Activated gamma-delta T cell treated with Interleukin-2 at 50 U/mL for 16 hours (primary cell): ENCODE data around the gene GXYLT2.
"Not testable (repeated sequence)": the region's sequence is repeated elsewhere in the genome, so short reads cannot be mapped to it uniquely, and the experiment has no call there.

Experiments used
- DNase-seq: peaks from one replicate; pipeline ENCODE4 v3.0.0-alpha.2; 2020

The GXYLT2 gene

DNA sequence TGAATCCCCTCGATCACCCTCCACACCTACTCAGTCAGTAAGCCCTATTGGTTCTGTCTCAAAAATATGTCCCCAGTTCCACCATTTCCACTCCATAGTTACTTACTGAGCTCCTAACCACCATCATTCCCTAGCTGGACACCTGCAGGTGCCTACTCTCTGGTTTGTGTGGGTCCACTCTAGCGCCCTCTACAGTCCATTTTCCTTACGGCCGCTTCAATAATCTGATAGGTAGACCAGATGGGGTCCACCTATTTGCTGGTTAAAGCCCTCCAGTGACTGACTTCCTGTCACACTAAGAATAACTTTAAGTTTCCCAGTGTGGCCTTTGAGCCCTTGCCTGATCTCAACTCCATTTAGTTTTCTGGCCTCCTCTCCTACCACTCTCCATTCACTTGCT lies 5.0 kb downstream of the GXYLT2 start:
- no peak for DNase-seq

DNA sequence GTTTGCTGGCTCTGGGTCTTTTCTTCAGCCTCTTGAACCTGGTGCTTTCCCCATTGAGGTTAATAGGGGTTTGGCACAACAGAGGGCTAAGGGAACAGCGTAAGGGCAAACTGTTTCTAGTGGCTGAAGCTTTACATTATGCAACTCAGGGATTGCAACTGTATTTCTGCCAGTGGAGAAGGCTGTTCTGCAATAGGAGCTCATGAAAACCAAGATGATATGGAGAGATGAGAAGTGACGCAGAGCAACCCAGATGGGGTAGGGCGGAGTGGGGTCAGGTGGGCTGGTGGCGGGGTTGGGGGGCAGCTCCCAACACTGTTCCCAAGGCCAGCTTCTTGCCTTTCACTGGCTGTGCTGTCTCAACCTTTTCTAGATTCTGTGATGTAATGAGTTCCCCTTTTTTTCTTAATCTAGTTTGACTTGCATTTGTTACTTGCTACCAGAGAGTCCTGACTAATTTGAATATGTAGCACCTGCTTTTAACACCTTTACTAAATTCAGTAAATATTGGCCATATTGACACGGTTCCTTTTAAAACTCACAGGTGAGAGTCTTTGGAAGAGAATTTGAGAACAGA lies 7.2 kb downstream of the GXYLT2 start:
- DNase-seq: no peak

DNA sequence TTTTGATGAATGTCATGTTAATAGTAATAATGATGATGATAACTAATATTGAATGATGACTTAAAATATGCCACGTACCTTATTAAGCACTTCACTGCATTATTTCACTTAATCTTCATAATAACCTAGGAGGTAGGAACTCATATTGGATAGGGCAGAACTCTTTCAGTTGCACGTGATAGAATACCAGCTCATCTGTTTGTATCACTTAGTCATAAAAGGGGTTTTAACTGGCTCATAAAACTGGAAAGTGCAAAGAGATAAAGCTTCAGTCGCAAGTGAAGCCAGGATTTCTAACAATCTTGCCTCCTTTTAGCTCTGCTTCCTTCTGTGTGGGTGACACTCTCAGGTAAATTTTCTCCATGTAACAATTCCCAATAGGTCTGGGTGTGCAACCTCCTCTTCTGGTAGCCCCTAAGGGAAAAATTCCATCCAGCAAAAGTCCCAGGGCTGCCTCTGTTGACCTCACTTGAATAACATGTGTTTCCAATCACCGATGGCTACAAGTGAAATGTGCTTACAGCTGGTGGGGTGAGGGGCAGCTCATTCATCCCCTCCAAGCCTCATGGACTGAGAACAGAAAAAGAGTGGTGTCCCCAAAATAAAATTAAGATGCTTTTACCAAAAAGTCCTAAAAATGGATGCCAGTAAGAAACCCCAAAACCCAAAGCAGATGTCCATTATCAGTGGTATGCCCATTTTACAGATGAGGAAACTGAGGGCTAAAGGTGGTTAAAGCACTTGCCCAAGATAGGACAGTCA lies 9.3 kb downstream of the GXYLT2 start:
- DNase-seq: no peak

DNA sequence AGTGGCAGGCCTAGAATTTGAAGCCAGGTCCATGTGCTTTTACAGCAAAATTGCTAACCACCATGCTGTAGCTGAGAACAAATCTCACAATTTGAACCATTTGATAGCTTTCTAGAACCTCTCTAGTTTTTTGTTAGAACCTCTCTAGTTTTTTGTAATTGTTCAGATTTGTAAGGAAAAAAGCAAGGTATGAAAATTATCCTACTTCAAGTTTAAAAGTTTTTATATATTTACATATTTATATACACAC lies 9.8 kb downstream of the GXYLT2 start:
- DNase-seq: no peak

DNA sequence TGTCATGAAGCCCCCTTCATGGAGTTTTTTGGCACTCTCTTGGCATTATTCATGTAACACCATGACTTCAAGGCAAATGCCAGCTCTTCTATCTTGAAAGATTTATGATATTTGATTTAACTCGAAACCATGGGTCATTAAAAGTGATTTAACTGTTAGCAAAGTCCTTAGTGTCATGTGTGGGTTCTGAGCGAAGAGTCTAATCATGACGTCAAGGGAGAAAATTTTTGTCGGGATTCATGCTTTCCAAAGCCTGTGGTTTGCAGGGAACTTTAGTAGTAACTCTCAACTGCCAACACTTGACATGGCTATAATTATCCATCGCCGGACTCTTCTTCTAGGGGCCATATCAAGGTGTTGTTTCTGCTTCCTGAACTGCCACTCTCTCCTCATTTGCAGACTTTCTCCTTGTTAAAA lies 11.5 kb downstream of the GXYLT2 start:
- no peak for DNase-seq

DNA sequence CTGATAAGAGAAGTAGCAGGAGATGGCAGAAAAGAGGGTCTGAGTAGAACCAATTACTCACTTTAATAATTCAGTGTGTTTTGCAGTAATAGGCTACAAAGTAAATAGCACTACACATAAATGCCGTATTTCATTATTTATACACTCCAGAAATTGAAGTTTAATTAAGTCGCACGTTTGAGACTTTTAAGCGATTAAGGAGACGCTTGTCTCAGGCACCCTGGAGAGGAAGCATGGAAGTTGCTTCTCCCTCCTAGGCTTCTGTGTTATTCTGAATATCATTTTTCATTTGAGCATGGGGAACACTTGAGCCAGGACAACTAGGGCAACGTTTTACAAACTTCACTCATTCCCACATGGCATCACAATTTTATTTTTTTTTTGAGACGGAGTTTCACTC lies 12.2 kb downstream of the GXYLT2 start:
- DNase-seq: no peak

DNA sequence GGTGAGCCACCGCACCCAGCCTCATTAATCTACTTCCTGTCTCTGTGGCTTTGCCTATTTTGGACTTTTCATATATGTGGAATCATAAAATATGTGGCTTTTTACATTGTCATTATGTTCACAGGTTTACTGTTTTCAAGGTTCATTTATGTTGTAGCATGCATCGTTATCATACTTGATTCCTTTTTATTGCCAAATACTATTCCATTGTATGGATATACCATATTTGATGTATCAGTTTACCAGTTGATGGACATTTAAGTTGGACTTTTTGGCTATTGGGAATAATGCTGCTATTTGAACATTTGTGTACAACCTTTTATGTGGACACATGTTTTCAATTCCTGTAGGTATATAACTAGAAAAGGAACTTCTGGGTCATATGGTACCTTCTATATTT lies 14.0 kb downstream of the GXYLT2 start:
- no peak for DNase-seq

DNA sequence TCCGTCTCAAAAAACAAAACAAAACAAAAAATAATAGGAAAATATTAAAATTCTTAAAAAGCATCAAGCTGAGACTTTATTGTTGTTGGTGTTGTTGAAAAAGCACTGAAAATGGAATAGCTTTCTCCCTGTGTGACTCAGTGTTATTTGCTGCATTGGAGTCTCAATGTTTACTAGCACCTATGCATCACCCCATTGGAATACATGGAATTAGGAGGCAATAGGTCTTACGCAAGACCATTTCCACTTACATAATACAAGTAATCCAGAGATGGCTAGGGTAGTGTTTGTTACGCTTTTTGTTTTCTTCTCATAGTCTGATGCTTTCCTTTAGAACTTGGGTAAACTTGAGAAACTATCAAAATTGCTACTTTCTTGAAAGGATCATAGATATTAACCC lies 15.2 kb downstream of the GXYLT2 start:
- no peak for DNase-seq

DNA sequence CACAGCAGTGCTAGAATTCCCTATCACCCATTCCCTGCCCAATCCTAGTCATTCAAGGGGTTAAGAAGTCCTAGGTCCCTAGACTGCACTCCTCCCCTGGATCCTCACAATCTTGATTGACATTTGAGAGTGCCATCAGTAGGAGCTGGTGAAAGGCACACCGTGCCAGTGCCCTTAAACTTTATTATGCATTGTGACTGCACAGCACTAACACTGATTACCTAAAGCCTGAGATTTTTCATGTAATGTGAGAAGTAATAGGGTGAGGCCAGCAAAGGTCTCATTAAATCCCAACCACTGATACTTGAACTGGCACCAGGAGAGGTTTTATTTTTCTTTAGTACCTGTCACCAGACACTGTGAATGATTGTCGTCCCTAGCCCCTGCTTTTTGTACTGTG lies 16.3 kb downstream of the GXYLT2 start:
- no peak for DNase-seq

DNA sequence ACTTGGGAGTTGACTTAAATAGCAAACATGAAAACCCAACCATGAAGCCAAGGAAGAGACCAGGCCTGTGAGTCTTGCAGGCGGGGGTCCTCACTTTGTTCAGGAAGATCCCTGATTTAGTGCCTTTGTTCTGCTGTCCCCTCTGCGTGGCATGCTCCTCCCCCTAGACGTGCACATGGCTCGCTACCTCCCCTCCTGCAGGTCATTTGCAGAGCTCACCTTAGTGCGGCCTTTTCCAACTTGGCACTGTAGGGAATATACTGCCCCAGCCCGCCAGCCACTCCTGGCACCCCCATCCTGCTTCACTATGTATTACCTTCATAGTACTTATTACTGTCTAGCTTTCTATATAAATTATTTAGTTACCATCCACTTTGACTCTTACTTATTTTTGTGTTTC lies 18.3 kb downstream of the GXYLT2 start:
- DNase-seq: no peak

DNA sequence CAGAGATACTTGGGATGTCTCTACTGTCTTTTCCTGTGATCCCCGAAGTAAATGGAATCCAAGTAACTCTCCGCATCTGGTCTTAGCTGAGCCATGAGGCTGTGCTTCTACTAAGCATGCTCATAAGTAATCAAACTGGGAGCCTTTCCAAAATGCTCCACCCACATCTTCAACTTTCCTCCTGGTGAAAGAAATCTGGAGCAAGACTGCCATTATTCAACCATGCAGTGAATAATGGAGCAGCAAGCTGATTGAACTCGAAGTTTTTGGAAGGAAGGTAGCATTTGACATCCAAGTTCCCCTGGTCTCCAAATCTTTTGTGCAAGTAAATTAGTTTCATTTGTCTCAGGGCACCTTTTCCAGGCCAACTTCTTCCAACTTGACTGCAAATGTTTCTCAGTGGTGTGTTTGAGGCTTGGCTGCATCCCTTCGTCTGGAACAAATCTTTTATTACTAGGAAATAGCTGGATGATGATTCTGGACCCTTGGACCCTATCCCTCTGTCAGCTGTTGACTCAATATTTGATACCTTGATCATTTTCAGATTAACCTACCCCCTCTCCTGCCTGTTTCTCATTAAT lies 19.4 kb downstream of the GXYLT2 start:
- no peak for DNase-seq

DNA sequence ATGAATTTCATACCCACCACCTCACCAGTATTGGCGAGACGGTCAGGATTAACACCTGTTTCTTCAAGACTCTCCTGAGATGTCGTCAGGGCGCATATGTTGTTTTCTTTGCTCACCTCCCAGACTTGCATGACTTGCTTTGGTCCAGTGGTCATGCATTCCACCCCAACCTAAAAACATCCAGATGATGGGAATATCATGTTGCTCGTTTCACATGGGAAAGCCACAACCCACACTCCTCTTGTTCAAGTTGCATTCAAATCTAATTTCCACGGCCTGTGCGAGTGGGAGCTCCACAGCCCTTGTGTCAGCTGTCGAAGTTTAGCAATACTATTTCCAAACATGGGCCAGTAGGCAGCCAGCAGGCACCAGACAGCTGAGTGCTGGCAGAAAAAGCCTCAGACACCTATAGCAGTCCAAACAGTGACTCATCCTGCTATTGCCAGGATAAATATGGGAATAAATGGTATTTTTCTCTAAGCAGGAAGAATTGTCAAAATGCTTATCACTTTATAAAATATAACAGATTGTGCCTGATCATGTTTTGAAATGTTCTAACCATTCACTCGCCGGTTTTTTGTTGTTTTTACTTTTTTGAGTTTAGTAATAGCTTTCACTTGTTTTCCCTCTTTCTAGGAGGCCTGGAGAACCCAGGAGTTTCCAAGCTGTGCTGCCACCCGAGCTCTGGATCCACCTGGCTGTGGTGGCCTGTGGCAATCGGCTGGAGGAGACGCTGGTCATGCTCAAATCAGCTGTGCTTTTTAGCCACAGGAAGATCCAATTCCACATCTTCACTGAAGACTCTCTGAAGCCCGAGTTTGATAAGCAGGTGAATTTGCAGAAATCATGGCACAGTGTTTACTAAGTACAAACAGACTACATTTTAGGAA lies 20.1 kb downstream of the GXYLT2 start:
- DNase-seq: no peak

DNA sequence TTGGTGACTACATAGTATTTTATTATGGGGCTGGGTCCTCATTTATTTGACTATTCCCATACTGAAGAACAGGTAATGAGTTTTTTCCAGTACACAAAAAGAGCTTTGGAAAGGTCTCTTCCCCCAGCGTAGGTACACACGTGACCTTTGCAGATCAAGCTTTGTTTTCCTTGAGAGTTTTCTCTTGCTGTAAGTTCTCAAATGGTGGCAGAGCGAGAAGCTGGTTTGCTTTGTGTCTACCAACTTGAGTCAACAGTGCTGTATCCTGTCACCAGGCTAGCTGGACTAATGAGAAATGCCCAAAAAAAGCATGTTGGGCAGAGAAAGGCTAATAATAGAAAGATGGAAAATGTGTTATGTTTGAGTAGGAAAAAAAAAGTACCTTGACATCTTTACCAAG lies 21.7 kb downstream of the GXYLT2 start:
- no peak for DNase-seq

DNA sequence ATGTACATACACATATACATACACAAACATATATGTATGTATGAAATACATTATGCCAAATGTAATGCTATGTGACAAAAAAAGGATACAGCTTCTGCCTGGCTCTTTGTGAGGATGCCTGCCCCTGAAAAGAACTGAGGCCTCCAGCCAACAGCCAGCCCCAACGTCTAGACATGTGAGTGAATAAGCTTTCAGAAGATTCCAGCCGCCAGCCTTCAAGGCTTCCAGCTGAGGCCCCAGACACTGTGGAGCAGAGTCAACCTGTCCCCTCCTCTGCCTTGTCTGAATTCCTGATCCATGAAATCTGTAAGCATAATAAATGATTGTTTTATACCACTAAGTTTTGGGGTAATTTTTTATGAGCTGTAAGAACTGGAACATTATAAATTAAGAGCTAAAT lies 24.7 kb downstream of the GXYLT2 start:
- DNase-seq: no peak

DNA sequence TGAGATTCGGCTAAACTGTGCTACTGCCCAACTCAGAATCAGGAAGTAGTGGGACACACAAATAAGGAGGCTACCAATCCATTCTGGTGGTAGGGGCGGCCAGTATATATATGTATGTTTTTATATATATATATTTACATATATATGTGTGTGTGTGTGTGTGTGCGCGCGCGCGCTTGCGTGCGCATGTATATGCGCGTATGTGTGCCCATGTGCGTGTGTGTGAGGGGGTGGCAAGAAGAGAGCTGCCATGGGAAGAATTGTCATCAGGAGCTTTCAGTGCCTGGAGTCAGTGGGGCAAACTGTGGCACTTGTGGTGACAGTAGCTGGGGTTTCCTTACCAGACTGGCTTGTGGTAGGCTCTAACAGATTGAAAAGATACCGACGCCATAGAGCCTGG lies 26.5 kb downstream of the GXYLT2 start:
- no peak for DNase-seq

DNA sequence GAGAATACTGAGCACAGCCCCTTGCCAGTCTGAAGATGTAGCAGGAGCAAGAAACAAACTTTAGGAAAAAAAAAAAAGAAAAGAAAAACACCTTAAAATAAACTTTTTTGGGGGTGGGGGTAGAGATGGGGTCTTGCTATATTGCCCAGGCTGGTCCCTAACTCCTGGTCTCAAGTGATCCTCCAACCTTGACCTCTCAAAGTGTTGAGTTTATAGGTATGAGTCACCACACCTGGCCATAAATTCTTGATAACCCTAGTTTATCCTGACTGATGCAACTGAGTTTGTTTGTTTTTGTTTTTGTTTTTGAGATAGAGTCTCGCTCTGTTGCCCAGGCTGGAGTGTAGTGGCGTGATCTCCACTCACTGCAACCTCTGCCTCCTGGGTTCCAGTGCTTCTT lies 28.4 kb downstream of the GXYLT2 start:
- DNase-seq: no peak

DNA sequence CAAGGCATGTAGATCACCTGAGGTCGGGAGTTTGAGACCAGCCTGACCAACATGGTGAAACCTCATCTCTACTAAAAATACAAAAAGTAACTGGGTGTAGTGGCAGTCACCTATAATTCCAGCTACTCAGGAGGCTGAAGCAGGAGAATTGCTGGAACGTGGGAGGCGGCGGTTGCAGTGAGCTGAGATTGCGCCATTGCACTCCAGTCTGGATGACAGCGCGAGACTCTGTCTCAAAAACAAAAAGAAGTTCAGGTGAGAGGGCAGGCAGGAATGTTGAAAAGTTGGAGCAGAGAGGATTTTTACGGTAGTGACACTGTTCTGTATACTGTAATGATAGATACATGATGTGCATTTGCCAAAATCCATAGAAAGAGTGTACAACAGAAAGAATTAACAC lies 31.7 kb downstream of the GXYLT2 start:
- no peak for DNase-seq

DNA sequence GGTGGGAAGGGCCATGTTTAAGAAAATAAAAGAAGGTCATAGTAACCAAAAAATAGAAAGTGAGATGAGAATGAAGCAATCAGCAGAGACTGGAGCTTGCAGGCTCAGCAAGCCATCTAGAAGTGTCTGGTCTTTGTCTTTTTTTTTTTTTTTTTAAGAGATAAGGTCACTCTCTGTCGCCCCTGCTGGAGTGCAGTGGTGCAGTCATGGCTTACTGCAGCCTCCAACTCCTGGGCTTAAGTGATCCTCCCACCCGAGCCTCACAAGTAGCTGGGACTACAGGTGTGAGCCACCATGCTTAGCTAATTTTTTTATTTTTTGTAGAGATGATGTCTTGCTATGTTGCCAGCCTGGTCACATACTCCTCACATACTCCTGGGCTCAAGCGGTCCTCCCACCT lies 36.2 kb downstream of the GXYLT2 start:
- DNase-seq: no peak

DNA sequence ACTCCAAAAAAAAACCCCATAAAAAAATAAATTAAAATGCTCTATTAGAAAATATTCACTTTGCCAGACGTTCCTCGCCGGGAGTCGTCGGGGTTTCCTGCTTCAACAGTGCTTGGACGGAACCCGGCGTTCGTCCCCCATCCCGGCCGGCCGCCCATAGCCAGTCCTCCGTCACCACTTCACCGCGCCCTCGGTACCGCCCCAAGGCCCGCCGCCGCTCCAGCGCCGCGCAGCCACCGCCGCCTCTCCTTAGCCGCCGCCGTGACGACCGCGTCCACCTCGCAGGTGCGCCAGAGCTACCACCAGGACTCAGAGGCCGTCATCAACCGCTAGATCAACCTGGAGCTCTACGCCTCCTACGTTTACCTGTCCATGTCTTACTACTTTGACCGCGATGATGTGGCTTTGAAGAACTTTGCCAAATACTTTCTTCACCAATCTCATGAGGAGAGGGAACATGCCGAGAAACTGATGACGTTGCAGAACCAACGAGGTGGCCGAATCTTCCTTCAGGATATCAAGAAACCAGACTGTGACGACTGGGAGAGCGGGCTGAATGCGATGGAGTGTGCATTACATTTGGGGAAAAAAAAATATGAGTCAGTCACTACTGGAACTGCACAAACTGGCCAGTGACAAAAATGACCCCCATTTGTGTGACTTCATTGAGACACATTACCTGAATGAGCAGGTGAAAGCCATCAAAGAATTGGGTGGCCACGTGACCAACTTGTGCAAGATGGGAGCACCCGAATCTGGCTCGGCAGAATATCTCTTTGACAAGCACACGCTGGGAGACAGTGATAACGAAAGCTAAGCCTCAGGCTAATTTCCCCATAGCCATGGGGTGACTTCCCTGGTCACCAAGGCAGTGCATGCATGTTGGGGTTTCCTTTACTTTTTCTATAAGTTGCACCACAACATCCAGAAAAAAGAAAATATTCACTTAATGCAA lies 41.2 kb downstream of the GXYLT2 start:
- not testable (repeated sequence) for DNase-seq

DNA sequence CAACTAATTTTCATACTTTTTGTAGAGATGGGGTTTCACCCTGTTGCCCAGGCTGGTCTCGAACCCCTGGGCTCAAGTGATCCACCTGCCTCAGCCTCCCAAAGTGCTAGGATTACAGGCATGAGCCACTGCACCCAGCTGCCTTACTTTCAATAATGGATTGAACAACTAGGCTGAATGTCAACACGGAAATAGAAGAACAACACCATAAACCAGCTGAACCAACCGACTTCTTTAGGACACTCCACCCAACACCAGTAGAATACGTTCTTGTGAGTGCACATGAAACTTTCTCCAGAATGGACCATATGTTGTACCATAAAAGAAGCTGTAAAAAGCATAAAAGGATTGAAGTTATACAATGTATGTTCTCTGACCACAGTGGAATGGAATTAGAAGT lies 42.9 kb downstream of the GXYLT2 start:
- DNase-seq: no peak

DNA sequence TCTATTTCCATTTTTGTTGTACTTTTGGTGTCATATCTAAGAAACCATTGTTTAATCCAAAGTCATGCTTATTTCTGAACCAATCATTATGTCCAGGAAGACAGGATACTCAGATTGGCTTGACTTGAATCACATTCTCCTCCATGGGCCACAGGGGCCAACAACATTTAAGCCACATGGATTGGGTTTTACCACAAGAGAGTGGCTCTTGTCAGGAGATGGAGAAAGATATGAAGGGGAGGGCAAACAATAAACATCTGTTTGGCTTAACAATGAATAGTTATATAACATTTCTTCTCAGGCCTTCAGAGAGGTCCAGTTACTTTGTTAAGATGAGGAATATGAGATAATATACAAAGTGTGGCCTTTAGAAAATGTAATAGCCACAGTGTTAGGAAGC lies 44.6 kb downstream of the GXYLT2 start:
- no peak for DNase-seq

DNA sequence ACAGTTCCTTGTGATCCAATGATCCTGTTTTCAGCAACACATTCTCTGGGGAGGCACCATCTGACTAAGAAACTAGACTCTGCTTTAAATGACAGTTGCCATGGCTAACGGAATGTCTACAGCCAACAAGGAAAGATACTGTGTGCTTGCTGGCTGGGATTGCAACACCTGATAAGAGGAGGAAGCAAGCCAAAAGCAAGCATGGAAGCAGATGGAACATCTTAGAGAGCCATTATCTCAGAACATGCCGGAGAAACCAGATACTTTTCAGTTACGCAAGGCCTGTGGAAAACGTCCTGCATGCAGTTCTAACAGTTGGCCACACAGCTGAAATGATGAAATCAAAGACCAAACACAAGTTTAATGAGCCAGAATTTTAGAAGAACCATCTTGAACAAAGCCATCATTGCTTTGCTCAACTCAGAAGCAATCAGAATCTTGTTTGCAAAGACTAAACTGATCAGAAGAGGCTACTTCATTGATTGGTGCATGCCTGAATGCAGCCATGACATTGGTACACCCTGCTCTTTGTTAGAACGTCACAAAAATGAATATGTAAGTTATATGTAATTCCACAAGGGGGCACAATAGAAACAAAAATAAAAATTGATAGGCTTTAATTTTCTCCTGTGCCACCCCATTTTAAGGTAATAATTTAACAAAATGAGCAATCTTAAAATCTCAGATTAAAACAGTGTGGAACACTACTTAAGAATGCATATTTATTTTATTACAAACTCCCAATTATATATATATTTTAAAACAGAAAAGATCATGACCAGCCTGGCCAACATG lies 50.8 kb downstream of the GXYLT2 start:
- DNase-seq: peak; percentile 9
